GM06990 (cell line): ENCODE results near the gene STARD13.
A peak's percentile ranks its signal among the peaks of the same experiment; 100 is the strongest.

Experiments used
- DNase-seq: peaks from one replicate; pipeline ENCODE4 v3.0.0-alpha.2; 2011; ENCODE audit not compliant: insufficient read length; ENCODE audit errors: extremely low read depth
- H3K27me3 ChIP-seq: replicated peaks from 2 replicates; pipeline ENCODE4 v1.6.0; 2011; ENCODE audit warnings: low read length; ENCODE audit not compliant: control insufficient read depth, insufficient read depth
- H3K36me3 ChIP-seq: 2 replicates; pipeline ENCODE4 v1.5.1; 2011; ENCODE audit warnings: low read length; ENCODE audit not compliant: control insufficient read depth, insufficient read depth
- H3K4me3 ChIP-seq: replicated peaks from 2 replicates; pipeline ENCODE4 v1.5.1; 2011; ENCODE audit warnings: low read depth, mild to moderate bottlenecking, control low read depth, low read length
- TF ChIP-seq, protein P1 (sequence below): IDR thresholded peaks from 2 replicates; pipeline ENCODE4 v1.5.1; 2011; ENCODE audit warnings: low read length, control low read depth, mild to moderate bottlenecking, inconsistent platforms; ENCODE audit not compliant: insufficient read depth, poor library complexity, severe bottlenecking

Gene STARD13

DNA sequence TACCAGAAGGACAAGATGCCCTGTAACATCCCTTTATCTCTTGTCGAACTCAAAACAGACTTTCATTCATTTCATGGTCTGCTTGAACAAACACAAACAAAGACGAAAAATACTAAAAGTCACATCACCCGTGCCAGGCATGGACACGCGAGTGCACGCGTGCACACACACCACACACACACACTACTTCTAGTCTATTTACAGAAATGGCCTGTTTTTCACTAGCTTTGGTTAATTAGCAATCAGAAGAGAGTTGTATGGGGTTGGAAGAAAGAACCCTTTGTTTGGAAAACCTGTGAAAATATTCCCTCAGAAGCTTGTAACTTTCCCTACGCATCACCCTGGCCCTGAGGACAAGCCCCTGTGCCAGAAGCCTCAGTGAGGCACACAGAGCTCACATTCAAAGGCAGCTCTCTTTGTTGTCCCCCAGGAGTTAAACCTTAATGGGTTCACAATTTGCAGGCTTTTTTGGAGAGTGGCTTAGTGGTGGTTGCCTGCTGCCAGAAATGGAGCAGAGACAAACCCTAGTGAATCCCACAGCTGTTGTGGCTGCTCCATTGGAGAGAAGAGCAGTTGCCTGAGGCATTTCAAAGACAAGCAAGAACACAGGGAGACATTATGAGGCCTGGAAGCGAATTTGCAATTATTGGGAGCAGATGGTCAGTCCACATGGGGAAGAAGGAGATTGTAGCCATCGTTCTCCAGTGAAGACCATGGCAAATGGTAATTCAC lies 55.9 kb downstream of the STARD13 start:
- Histone ChIP-seq H3K36me3 (no peaks in the 10 kb centered on the region), H3K27me3 (no peaks in the 10 kb centered on the region), H3K4me3 (no peak overlapping the region)
- TF ChIP-seq, protein P1, sequence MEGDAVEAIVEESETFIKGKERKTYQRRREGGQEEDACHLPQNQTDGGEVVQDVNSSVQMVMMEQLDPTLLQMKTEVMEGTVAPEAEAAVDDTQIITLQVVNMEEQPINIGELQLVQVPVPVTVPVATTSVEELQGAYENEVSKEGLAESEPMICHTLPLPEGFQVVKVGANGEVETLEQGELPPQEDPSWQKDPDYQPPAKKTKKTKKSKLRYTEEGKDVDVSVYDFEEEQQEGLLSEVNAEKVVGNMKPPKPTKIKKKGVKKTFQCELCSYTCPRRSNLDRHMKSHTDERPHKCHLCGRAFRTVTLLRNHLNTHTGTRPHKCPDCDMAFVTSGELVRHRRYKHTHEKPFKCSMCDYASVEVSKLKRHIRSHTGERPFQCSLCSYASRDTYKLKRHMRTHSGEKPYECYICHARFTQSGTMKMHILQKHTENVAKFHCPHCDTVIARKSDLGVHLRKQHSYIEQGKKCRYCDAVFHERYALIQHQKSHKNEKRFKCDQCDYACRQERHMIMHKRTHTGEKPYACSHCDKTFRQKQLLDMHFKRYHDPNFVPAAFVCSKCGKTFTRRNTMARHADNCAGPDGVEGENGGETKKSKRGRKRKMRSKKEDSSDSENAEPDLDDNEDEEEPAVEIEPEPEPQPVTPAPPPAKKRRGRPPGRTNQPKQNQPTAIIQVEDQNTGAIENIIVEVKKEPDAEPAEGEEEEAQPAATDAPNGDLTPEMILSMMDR = no peak
- no peak for DNase-seq

DNA sequence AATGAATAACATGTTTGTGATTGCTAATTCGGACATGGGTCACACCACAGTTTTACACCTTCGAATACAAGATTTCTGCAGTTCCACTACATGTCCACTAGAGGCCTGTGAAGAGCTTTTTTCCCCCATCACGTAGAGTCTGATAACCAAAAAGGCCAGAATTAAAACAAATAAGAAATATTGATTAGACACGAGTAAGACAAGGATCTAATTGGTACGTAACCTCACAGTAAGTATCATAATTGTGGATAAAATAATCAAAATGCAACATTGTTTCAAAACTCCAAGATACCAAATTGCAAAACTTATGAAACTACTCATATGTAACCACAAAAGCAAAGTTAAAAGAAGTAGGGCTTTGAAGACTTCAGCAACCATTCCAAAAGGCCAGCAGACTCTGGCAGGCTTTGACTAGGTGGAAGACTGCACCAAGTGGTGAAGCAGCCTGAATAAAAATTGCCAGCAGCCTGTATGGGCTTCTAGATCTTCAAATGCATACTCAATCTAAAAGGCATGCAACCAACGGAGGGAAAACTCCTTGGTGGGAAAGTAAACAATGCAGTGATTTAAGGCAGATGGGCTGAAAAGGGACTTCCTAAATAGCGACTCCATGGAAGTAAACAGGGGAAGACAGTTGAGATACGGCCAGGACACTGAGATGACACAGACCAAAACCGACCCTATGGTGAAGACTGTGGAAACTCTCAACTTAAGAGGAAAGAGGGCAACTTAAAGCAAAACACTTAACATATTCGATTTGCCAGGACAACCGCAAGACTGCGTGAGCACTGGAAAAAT lies 56.7 kb downstream of the STARD13 start:
- no peak for DNase-seq
- no peaks in the 10 kb centered on the region for H3K27me3 ChIP-seq
- no peaks in the 10 kb centered on the region for H3K36me3 ChIP-seq
- TF ChIP-seq, protein P1 = peak; percentile 96
- no peak overlapping the region for H3K4me3 ChIP-seq

DNA sequence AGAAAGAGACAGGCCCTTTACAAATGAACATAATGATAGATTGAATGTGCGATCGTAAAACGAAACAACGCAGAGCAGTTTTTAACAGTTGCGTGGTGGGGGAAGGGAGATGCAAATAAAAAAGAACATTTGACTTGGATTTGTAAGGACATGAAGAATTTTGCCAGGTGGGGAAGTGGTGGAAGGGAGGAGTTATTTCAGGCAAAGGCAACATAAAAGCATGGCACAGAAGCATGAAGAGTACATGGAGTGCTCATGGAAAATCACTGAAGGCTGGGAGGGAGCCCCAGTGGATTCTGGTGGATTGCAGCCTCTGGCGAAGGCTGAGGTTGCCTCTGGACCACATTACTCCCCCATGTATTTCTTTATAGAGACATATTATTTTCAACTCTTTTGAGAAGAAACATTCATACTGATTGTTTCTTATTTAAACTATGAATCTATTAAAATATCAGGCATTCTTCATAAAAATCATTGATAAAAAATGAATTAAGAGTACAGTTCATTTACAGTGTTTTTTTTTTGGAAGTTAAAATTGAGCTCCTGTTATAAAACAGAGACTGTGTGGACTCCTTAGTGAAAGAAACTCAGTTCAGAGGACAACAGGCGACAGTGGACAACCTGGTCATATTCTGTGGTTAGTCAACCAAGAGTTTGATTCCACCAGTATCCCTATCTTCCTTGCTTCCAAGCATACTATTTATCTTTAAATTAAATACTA lies 57.5 kb downstream of the STARD13 start:
- Histone ChIP-seq H3K27me3 (no peaks in the 10 kb centered on the region), H3K36me3 (no peaks in the 10 kb centered on the region), H3K4me3 (no peak overlapping the region)
- DNase-seq = no peak
- TF ChIP-seq, protein P1 = no peak

DNA sequence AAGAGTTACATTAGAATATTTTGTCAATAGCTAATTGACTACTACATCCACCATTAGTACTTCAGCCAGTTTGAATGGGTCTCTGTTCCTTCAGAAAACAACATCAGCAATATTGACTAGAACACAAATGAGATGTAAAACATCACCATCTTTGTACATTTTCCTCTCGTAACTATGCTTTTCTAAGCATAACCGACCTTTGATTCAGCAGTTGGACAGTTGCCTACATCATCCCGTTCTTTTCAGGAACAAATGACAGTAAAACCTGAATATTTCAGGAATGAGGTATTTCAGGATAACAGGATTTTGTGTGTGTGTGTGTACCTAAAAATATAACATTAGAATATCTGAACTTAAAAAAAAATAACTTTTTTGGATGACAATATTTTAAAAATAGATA lies 60.9 kb downstream of the STARD13 start:
- no peak for DNase-seq
- no peaks in the 10 kb centered on the region for H3K36me3 ChIP-seq
- no peak overlapping the region for H3K4me3 ChIP-seq
- H3K27me3 ChIP-seq = no peaks in the 10 kb centered on the region
- TF ChIP-seq, protein P1 = no peak

DNA sequence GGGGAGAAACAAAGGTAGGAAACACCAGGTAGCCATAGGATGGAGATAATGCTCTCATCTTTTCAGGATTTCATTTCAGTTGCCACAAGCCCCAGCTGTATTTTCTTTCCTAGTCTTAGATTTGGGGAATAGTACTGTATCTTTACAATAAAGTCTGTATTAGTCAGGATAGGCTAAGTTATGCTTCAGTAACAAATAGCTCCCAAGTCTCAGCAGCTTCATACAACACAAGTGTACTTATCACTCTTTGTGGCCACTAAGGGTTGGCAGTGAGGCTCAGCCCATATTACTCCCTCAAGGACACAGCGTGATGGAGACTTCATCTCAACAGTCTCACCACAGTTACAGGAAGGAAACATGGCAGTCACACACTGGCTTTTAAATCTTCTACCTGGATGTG lies 61.4 kb downstream of the STARD13 start:
- TF ChIP-seq, protein P1 = no peak
- Histone ChIP-seq H3K27me3 (no peaks in the 10 kb centered on the region), H3K36me3 (no peaks in the 10 kb centered on the region), H3K4me3 (no peak overlapping the region)
- DNase-seq = no peak
